Stimulated activated CD4-positive, alpha-beta T cell treated with anti-CD3 and anti-CD28 coated beads, Interleukin-15, amount 100 ng/mL, for 48 hours (primary cell): ENCODE measurements around the gene MICAL3.

ENCODE experiments used
- DNase-seq, 2 donors: peaks; one replicate each; pipeline ENCODE4 v3.0.0-alpha.2; 2020; ENCODE audit warnings: low read depth in 2 of 2

The MICAL3 gene

GRCh38 chr22:17869285-17870096, 154.9 kb downstream of the MICAL3 start:
- DNase-seq = no peak

- no peak for DNase-seq
Measured at GRCh38 chr22:17868771-17869170, 155.6 kb downstream of the MICAL3 start.

- DNase-seq = no peak
Measured at GRCh38 chr22:17867160-17867785, 157.1 kb downstream of the MICAL3 start.

- no peak for DNase-seq
Measured at GRCh38 chr22:17866621-17867020, 157.7 kb downstream of the MICAL3 start.

GRCh38 chr22:17866127-17866526, 158.2 kb downstream of the MICAL3 start:
- no peak for DNase-seq

GRCh38 chr22:17865183-17866055, 158.9 kb downstream of the MICAL3 start:
- no peak for DNase-seq

- DNase-seq = no peak
Measured at GRCh38 chr22:17864398-17865182, 159.8 kb downstream of the MICAL3 start.

- DNase-seq = no peak
Measured at GRCh38 chr22:17862646-17863181, 161.6 kb downstream of the MICAL3 start.

- DNase-seq = no peak
Measured at GRCh38 chr22:17861909-17862308, 162.5 kb downstream of the MICAL3 start.

GRCh38 chr22:17860220-17860965, 164.0 kb downstream of the MICAL3 start:
- no peak for DNase-seq

- no peak for DNase-seq
Measured at GRCh38 chr22:17858033-17858432, 166.3 kb downstream of the MICAL3 start.

GRCh38 chr22:17855572-17856290, 168.6 kb downstream of the MICAL3 start:
- no peak for DNase-seq

- DNase-seq = no peak
Measured at GRCh38 chr22:17853073-17853472, 171.3 kb downstream of the MICAL3 start.

- no peak for DNase-seq
Measured at GRCh38 chr22:17851759-17852158, 172.6 kb downstream of the MICAL3 start.

GRCh38 chr22:17847360-17848078, 176.8 kb downstream of the MICAL3 start:
- DNase-seq = no peak

GRCh38 chr22:17846326-17846992, 177.9 kb downstream of the MICAL3 start:
- DNase-seq = no peak

- no peak for DNase-seq
Measured at GRCh38 chr22:17845790-17846189, 178.6 kb downstream of the MICAL3 start.

GRCh38 chr22:17845327-17845726, 179.0 kb downstream of the MICAL3 start:
- DNase-seq = no peak

GRCh38 chr22:17844150-17844549, 180.2 kb downstream of the MICAL3 start:
- no peak for DNase-seq
